HG03159 (cell line): ENCODE measurements around the gene DSCAM.

Experiments used
- ATAC-seq: cut with Tn5 transposase; IDR thresholded peaks from one replicate; pipeline ENCODE4 v1.9.1; 2021; ENCODE audit warnings: mild to moderate bottlenecking, moderate library complexity; ENCODE audit not compliant: unreplicated experiment

Gene DSCAM

GRCh38 chr21:40714536-40714935 lies 132.4 kb downstream of the DSCAM start:
- no peak for ATAC-seq

- no peak for ATAC-seq
Observed at GRCh38 chr21:40707656-40708244, 139.2 kb downstream of the DSCAM start.

- ATAC-seq = no peak
Observed at GRCh38 chr21:40706806-40707655, 139.9 kb downstream of the DSCAM start.

- no peak for ATAC-seq
Observed at GRCh38 chr21:40706176-40706575, 140.8 kb downstream of the DSCAM start.

- ATAC-seq = no peak
Observed at GRCh38 chr21:40704141-40704540, 142.8 kb downstream of the DSCAM start.

- no peak for ATAC-seq
Observed at GRCh38 chr21:40699366-40699765, 147.6 kb downstream of the DSCAM start.

- no peak for ATAC-seq
Observed at GRCh38 chr21:40696246-40696645, 150.7 kb downstream of the DSCAM start.

- no peak for ATAC-seq
Observed at GRCh38 chr21:40689840-40690360, 157.1 kb downstream of the DSCAM start.

GRCh38 chr21:40689217-40689616 lies 157.7 kb downstream of the DSCAM start:
- ATAC-seq = no peak

- no peak for ATAC-seq
Observed at GRCh38 chr21:40688106-40688864, 158.7 kb downstream of the DSCAM start.

- ATAC-seq = no peak
Observed at GRCh38 chr21:40687625-40688024, 159.3 kb downstream of the DSCAM start.

GRCh38 chr21:40686526-40686925 lies 160.4 kb downstream of the DSCAM start:
- ATAC-seq = no peak

GRCh38 chr21:40685141-40685540 lies 161.8 kb downstream of the DSCAM start:
- ATAC-seq = no peak

- ATAC-seq = no peak
Observed at GRCh38 chr21:40684726-40685125, 162.2 kb downstream of the DSCAM start.

GRCh38 chr21:40683349-40683748 lies 163.6 kb downstream of the DSCAM start:
- no peak for ATAC-seq

GRCh38 chr21:40681164-40681859 lies 165.6 kb downstream of the DSCAM start:
- ATAC-seq = no peak

GRCh38 chr21:40680311-40680710 lies 166.6 kb downstream of the DSCAM start:
- no peak for ATAC-seq

GRCh38 chr21:40678681-40679284 lies 168.2 kb downstream of the DSCAM start:
- no peak for ATAC-seq

- ATAC-seq = no peak
Observed at GRCh38 chr21:40675017-40675416, 171.9 kb downstream of the DSCAM start.

- ATAC-seq = no peak
Observed at GRCh38 chr21:40672602-40673001, 174.4 kb downstream of the DSCAM start.
